Fibroblast of the conjunctiva (primary cell): ENCODE results near the gene ABCG1.
"Not testable (repeated sequence)": the region's sequence is repeated elsewhere in the genome, so short reads cannot be mapped to it uniquely, and the experiment has no call there.

ENCODE experiments used
- DNase-seq: peaks from one replicate; pipeline ENCODE4 v3.0.0-alpha.2; 2010; ENCODE audit warnings: low read depth

The ABCG1 gene

DNA sequence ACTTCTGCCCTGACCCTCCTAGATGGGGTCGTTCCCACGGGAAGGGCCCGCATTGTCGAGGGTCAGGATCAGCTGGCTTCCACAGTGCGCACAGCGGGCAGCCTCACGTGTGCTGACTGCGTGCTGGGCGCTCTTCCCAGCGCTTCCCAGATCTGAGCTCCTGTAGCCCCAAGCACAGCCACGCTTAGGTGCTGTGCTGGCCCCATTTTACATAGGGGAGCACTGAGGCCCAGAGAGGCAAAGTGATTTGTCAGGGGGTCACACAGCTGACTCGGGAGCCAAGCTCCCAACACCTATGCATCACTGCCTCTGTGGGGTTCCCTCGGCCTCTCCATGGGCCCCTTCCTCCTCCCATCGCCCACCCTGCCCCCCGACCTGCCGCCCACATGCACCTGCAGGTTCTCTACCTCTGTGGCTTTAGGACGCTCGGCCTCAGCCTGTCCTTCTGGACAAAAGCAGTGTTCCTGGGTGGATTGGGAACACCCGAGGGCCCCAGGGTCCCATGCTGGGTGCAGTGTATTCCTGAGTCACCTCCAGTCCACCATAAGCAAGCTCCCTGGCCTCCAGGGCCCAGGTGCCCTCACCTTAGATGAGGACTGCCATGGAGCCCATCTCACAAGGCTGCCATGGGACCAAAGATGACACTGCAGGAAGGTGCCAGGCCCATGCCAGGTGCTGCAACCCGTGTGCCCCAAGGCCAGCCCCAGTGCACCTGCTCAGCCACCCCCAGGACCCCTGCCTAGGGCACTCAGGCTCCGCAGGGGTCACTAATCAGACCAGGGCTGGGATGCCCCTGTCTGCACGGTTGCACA is 73.0 kb downstream of the ABCG1 start:
- DNase-seq: no peak

DNA sequence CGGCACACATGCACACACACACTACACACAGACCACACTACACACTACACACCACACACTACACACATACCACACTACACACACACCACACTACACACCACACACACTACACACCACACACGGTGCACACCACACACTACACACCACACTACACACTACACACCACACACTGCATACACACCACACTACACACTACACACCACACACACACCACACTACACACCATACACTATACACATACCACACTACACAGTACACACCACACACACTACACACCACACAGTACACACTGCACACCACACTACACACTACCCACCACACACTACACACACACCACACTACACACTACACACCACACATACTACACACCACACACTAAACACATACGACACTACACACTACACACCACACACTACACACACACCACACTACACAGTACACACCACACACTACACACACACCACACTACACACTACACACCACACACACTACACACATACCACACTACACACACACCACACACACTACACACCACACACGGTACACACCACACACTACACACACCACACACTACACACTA is 73.7 kb downstream of the ABCG1 start:
- DNase-seq: not testable (repeated sequence)

DNA sequence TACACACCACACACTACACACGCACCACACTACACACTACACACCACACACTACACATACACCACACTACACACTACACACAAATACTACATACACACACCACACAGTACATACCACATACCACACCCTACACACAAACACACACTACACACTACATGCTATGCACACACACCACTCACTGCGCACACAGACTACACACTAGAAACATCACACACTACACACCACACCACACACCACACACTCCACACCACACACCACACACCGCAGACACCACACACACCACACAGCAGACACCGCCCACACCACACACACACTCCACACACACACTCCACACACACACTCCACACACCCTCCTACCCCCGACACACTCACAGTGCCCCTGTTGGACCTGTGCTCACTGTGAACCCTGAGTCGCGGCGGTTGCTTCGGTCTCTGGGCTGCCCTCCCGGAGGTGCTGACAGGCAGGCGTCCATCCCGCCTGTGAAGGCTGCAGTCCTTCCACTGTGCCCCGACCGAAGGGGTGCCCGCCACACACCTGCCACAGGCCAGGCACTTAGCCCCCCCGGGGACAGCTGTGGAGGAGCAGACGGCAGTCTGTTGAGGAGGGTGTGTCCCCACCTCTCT is 74.8 kb downstream of the ABCG1 start:
- DNase-seq: no peak

DNA sequence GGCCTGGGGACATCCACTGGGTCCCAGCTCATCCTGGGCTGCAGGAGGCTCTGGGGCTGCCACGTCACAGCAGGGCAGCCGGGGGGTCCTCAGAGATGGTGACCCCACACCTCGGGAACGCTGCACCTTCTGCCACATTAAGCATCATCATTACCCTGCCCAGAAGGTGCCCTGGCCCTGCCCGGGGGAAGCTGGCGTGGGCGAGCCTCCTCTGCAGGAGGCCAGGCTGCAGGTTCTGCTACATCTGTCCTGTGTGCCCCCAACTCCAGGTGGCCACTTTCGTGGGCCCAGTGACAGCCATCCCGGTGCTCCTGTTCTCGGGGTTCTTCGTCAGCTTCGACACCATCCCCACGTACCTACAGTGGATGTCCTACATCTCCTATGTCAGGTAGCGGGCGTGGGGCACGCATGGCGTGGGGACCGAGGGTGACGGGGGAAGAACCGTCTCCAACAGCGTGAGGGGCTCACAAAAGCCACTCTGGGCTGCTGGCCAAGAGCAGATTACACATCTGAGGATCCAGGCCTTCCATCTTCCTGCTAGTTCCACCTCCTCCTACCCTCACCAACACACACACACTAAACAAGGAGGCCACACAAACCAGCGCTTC is 75.4 kb downstream of the ABCG1 start:
- DNase-seq: no peak

DNA sequence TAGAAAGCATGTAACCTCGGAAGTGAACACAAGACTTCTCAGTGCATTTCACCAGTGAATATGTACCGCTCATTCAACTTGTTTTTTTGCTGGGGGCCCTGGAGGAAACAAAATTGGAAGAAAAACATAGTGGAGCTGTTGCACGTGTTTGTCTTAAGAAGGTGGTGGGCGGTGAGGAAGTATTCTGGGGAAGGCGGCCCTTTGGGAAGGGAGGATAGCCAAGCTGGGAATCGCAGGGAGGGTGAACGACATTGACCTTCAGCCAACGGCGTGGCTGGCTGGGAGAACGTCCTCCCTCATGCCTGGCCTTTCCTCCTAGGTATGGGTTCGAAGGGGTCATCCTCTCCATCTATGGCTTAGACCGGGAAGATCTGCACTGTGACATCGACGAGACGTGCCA is 76.9 kb downstream of the ABCG1 start:
- DNase-seq: no peak

DNA sequence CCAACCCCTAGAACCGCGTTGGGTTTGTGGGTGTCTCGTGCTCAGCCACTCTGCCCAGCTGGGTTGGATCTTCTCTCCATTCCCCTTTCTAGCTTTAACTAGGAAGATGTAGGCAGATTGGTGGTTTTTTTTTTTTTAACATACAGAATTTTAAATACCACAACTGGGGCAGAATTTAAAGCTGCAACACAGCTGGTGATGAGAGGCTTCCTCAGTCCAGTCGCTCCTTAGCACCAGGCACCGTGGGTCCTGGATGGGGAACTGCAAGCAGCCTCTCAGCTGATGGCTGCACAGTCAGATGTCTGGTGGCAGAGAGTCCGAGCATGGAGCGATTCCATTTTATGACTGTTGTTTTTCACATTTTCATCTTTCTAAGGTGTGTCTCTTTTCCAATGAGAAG is 77.6 kb downstream of the ABCG1 start:
- no peak for DNase-seq

DNA sequence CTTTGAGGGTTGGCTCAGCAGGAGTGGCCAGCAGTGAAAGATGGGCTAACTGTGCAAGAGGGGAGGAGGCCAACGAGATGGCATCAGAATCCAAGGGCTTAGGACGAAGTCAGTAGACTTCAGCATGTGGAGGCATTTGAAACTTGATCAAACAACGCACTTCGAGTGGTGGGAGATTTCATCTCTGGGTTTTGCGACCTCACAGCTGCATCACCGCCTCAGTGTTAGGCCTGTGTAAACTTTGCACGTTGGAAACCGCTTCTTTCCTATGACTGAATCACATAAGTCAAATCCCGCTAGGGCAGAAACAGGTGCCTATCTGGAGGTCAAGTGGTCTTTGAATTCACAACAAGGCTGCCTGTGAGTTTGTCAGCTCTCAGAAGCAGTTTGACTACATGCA is 78.4 kb downstream of the ABCG1 start:
- DNase-seq: no peak

DNA sequence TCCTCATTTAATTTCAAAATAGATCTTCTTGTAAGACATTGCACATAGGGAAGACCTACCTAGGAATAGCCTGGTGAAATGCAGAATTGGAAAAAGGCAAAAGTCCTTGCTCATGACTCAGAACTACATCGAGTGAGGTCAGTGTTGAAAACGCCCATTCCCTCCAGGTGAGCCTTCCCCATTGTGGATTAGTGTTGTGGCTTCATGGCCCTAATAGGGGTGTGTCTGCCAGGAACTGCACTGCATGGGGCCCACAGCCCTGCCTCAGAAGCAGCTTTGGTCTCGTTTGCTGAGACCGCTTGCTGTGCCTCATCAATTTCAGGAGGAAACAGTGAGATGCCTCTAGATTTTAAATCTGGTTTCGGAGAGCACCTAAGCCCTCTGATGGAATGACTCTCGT is 79.3 kb downstream of the ABCG1 start:
- no peak for DNase-seq

DNA sequence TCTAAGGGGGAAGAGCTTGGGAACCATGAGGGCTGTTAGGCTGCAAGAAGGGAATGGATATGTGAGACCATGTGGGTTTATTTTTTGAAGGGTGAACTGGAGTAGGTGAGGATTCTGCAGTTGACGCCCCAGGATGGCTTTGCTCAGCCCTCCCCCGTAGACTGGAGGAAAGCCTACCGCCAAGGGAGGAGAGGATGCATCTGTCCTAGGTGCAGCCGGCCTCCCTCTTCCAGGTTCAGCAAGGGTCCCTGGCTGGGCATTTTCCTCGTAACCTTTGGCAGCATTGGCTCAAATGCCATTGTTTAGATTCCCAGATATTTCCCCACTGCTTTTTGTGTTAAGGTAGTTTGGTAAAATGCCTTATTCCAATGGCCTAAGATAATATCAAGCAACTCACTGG is 79.7 kb downstream of the ABCG1 start:
- no peak for DNase-seq

DNA sequence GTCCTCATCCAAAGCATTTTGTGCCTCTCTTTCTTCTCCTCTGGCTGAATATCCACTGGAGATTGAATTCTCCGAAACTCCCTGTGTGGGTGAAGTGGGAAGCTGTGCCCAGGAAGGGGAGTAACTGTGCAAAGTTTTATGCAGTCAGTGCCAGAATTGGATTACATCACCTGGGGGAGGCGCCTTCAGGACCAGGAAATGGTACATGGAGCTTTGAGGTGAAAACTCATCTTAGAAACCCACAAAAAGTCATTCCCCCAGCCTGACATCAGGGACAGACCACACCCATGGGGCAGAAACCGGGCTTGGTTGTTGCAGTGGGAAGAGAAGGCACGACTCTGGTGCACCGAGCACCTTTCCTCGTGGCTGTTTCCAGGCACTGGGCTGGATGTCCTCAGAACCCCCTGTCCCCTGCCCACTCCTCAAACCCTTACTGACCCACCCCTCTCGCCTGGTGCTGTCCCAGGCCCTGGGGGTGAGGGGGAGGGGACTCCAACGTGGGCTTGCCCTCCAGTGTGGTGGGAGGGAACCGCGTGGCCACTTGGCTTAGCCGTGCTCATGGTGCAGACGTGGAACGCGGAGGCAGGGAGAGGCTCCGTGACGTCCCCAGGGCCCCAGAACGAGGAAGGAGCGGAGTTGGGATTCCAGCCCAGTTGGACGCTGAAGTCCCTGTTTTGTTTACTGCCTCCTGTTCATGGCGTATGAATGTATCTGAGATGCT is 80.5 kb downstream of the ABCG1 start:
- no peak for DNase-seq

DNA sequence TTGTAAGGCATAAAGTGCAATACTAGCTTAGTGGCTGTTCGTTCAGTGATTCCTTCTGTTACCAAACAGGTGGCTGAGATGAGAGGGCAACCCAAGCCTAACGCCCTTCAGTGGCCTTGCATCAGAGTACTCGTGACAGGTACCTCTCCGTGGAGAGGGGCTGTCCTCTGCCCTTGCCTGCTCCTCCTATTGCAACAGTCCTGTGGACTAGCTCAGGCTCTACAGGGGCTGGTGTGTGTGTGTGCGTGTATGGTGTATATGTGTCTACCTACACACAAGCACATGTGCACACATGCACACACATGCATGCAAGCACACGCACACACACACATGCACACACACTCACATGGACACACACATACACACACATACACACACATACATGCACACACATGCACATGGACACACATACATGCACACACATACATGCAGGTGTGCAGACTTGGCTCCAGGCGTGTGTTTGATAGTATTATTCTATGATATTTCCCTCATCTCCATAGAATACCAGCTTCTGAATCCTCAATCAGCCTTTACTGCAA is 81.2 kb downstream of the ABCG1 start:
- no peak for DNase-seq

DNA sequence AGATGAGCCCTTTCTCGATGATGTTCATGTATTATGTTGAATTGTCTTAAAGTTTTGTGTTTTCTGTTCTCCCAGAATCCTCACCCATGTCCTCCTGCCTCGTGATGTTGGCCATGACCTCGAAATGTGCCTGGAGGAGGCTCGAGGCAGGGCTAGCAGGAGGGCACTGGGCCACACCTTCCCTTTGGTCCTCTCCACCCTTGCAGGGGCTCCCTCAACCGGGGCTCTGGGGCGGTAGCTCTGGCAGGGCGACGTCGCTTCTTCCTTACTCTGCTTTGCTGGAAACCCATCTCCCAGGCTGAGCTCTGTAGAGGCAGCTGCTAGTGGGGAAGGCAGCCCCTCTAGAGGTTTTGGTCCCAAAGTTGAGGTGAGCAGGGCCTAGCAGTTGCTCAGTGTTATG is 82.0 kb downstream of the ABCG1 start:
- no peak for DNase-seq

DNA sequence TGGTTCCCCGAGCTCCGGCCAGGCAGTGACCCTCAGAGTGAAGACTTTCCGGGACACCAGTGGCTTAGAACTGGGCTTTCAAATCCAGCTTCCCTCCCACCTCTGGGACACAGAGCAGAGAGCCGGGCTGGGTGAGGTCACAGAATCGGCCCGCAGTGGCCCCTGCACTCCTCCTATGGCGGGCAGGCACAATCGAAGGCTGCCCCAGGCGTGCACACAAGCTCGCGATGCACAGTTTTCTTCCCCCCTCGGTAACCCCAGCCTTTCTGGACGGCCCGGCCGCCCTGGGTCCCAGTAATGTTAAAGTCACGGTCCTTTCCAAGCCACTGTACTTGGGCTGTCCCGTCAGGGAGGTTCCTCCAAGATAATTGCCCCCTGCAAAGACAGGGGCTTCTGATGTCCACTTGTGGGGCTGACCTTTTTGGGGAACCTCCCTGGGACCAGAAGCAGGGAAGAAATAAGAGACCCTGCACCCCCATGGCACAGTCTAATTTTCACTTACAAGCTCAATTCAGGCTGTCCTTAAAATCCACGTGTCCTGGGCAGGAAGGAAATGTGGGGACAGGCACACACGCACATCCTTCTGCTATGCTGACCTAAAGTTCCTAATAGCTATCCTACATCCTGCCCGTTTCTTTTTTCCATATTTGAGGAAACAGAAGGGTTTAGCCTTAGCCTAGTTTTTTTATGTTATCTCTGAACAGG is 82.6 kb downstream of the ABCG1 start:
- DNase-seq: no peak

DNA sequence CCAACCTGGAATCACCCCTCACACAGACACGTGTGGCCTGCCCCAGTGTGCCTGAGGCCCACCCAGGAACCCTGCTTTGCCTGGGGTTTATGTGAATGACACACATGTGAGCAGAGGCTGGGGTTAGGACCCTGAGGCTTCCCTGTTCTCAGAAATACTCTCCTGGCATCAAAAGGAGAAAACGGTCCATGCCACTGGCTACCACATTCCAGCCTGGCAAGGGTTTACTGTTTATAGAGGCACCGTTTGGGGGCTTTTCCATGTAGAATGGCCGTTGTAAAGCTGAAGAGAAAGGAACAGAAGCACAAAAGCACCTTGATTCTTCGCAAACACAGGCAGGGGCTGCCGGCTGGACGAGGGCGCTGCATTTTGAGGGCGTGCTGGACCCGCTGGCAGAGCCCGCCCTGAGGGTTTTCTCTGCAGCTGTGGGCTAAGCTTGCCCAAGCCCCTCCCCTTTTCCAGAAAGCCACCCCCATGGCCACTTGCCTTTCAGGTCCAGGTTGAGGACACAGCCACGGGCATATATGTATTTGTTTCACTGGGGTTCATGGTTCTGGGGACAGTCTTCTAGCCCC is 83.2 kb downstream of the ABCG1 start:
- no peak for DNase-seq

DNA sequence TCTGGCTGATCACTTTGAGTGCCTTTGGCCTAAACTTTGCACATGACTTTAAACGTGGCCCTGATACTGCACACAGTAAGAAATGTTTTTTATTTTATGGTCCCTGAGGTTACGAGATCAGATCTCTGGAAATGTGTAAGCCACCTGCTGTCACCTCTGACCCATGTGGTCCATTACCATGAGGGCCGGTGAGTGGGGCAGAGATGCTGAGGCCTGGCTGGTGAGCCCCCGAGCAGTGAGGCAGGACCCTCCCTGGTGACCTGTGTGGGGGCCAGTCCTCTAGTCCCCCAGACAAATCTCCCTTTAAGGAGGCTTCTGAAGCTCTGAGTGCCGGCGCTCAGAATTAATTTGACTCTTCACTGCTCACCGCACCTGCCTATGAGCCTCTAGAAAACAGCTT is 83.9 kb downstream of the ABCG1 start:
- no peak for DNase-seq

DNA sequence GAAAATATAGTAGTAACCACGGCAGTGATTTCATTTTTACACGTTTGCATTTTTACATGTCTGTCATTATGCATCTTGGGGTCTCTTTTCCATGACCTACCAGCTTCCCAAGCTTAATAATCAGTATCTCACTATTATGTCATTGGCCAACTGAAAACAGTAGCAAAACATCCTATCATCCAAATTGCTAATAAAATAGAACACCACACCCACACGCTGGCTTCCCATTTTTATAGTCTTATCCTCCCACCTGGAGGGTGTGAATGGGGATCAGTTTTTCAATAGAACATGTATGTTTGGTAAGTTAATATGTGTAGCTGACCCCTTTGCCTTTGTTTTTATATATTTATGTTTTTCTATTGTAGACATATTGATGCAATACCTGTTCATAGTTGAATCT is 84.5 kb downstream of the ABCG1 start:
- no peak for DNase-seq

DNA sequence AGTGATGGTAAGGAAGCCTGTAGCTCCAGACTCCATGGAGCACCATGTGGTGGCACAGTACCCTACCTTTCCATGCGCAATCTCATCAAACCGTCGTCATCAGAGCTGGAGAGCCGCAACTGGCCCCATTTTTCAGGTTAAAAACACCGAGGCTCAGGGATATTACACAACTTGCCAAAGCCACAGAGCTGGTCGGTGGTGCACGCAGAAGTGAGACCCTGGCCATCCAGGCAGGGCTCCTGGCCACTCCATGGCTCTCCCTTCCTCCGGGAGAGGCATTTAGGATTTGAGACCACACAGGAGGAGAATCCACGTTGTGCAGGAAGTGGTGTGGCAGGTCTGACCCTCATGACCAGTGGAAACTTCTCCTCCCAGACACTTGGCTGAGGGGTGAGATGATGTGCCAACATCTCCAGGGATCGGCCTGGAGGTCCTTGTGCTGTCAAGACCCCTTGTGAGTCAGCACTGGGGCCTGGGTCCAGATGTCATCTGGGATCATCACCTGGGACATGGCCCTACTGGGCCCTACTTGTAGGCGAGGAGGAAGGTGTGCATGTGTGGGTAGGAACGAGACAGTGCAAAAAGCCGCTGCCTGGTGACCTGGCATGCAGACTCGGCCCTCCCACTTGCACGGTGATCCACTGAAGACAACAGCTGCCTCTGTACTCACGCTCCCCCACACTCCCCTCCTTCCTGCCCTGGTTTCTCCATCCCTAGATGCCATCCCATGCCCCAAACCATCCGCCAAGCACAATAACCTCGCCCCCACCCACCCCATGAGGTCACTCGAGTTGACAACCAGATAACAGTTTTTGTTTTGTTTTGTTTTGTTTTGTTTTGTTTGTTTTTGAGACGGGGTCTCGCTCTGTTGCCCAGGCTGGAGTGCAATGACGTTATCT is 85.9 kb downstream of the ABCG1 start:
- DNase-seq: no peak

DNA sequence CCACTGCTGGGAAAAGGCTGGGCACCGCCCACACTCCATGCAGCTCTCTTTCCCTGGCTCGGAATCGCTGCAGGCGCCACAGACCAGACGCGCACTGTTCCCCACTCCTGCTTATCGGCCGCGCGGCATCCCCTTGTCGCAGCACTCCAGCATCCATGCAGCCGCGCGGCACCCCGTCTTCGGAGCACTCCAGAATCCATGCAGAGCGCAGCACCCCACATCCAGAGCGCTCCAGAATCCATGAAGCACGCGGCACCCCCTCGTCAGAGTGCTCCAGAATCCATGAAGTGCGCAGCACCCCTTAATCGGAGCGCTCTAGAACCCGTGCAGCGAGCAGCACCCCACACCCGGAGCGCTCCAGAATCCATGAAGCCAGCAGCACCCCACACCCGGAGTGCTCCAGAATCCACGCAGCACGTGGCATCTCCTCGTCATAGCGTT is 86.8 kb downstream of the ABCG1 start:
- DNase-seq: no peak

DNA sequence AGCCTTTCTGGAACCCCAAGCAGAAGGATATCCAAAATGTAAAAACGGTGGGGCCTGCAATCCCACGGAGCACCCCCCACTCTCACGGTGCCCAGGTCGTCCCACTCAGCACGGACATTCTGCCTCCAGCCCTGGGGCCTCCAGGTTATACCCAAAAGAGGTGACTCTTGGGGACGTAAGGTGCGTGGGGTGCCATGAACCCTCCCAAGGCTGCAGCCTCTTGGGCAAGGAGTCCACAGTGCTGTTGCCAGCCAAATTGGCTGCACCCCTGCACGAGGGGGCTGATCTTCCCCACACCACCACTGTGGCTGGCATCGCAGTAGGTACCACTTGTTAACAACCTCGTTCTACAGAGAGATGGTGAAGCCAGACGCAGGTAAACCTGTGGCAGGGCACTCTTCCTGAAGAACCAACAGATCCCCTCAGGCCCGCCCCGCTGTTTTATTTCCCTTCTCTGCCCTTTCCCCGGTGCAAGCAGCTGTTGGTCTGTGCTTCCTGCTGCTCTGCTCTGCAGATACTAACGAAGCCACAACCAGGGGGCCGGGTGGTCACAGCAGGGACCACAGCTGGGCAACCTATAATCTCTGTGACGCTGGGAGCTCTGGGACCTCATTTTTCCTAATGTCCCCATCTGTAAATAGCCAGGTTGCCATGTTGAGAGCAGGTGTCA is 87.6 kb downstream of the ABCG1 start:
- DNase-seq: no peak

DNA sequence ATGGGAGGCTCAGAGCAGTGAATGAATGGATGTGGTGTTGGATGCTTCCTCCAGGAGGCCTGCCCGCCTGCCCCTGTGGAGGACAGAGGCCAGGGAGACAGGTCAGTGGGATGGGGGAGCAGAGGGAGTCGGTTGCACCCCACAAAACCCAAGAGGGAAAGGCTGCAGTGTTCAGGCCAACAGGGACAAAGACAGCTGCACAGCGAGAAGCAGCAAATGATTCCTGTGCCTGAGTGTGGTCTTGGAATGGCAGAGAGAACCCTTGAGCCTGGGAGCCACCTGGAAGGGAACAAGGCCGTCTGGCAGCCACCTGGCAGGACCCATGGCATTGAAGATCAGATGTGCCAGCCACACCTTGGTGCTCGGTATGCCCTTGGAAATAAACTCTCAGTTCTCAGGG is 88.2 kb downstream of the ABCG1 start:
- no peak for DNase-seq
